Measurements from ENCODE around the gene WDR13.
"Not testable (repeated sequence)": the region's sequence is repeated elsewhere in the genome, so short reads cannot be mapped to it uniquely, and the experiment has no call there.

WDR13 gene

GRCh38 chrX:48597353-48598264 is at the start of gene WDR13:
Gene WDR13 (plus strand): TSS chrX:48597492. CDS start chrX:48597997, 505 bp downstream.
- DNase-seq (ENCODE audit: low read depth), result peak; percentile 83

GRCh38 chrX:48548871-48549270 is 48.4 kb upstream of the WDR13 start:
- DNase-seq (ENCODE audit: low read depth), result no peak

GRCh38 chrX:48555731-48556325 is 41.5 kb upstream of the WDR13 start:
- not testable (repeated sequence) for DNase-seq (ENCODE audit: low read depth)

GRCh38 chrX:48558271-48558670 is 39.0 kb upstream of the WDR13 start:
- no peak for DNase-seq (ENCODE audit: low read depth)

GRCh38 chrX:48559636-48560035 is 37.7 kb upstream of the WDR13 start:
- no peak for DNase-seq (ENCODE audit: low read depth)

GRCh38 chrX:48560056-48560455 is 37.2 kb upstream of the WDR13 start:
- no peak for DNase-seq (ENCODE audit: low read depth)

DNA sequence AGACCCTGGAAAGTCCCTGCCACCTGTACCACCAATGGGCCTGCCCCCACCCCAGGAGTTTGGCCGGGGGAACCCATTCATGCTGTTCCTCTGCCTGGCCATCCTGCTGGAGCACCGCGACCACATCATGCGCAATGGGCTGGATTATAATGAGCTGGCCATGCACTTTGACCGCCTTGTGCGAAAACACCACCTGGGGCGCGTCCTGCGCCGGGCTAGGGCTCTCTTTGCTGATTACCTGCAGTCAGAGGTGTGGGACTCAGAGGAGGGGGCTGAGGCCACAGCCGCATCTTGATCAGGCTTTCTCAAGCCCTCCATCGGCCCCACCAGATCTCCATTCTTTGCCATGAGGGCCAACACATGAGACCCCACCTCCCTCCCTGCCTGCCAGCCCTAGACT is 36.6 kb upstream of the WDR13 start:
- DNase-seq (ENCODE audit: low read depth), result no peak

DNA sequence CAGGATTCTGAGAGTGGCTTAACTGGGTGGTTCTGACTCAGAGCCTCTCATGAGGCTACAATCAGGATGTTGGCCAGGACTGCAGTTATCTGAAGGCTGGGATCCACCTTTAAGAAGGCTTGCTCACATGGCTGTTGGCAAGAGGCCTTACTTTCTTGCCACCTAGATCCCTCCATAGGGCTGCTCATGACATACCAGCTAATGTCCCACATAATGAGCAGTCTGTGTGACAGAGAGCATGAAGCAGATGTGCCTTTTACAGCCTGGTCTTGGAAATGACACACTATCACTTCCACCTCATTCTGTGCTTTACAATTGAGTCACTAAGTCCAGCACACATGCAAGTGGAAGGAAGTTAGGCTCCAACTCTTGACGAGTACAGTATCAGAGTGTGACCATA is 27.3 kb upstream of the WDR13 start:
- no peak for DNase-seq (ENCODE audit: low read depth)

DNA sequence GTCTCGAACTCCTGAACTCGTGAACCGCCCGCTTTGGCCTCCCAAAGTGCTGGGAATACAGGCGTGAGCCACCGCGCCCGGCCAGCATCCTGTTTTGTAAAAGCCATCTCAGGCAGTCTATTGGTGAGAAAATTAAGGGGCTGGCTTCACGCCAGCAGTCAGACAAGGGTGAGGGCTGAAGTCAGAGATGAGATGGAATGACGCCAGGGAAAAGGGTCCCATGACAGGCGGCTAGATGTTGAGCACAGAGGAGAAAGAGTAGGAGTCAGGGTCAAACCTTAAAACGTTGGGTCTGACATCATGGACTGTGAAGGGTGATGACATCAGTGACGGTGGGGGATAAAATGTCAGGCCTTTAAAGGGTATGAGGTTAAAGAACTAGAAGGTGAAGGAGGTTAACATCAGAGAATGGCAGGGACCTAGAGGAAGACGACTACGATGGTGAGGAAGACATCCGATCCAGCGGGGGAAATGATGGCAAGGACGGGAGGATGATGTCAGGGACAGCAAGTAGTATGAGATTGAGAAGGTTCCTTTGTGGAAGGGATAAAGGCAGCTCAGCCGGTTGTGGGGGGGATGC is 23.5 kb upstream of the WDR13 start:
- DNase-seq (ENCODE audit: low read depth), result no peak

DNA sequence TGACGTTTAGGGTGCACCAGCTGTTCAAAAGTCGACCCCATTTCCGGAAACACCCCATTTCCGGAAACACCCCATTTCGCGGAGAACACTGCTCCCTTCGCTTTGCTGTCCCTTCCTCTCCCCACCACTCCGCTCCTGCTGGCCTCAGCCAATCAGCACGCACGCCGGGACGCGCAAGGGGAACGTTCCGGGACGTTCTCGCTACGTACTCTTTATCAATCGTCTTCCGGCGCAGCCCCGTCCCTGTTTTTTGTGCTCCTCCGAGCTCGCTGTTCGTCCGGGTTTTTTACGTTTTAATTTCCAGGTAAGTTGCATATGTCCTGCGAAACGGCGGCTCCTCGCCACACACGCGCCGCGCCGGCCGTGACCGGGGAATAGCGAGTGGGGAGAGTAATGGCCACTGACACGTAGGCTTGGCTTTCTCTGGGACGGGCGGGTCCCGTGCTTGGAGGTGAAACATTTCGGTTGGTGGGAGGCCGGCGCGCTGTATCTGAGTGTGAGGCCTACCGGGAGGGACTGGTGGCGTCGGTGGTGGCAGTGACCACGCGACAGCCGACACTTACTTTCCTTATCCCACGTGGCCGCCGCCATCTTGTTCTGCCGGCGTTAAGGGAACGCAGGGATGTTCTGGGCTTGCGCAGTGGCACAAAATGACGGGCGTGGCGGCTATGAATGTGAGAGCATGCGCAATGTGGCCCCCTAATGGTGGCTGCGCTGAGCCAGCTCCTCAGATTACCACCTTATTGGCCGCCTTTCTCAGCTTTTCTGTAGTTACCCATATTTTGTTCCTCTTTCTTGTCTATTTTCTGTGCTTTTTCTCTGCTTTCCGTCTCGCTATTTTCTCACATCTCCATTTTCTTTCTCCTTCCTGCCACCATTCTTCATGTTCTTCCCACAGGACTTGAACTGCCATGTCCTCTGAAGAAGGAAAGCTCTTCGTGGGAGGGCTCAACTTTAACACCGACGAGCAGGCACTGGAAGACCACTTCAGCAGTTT is 22.7 kb upstream of the WDR13 start, which contains the start of gene RBM3:
TSS of gene RBM3 (plus strand) at position 215 of the 997 bp plus-strand sequence. CDS start at position 912, 697 bp downstream.
- DNase-seq (ENCODE audit: low read depth), result peak; percentile 82

GRCh38 chrX:48575642-48576041 is 21.6 kb upstream of the WDR13 start:
- no peak for DNase-seq (ENCODE audit: low read depth)

DNA sequence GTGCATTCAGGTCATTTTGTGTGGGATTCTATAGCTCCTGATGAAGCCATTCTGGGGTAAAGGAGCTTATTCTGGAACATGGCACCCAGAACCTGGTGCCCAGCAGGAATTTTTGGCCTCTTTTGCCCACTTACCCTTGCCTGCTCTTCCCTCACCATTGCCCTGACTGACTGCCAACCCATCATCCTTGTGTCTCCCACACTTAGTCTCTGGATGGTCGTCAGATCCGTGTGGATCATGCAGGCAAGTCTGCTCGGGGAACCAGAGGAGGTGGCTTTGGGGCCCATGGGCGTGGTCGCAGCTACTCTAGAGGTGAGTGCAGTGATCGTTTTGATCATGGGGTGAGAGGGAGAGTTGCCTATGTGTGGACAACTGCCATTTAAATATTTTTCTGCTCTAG is 21.2 kb upstream of the WDR13 start:
- no peak for DNase-seq (ENCODE audit: low read depth)

DNA sequence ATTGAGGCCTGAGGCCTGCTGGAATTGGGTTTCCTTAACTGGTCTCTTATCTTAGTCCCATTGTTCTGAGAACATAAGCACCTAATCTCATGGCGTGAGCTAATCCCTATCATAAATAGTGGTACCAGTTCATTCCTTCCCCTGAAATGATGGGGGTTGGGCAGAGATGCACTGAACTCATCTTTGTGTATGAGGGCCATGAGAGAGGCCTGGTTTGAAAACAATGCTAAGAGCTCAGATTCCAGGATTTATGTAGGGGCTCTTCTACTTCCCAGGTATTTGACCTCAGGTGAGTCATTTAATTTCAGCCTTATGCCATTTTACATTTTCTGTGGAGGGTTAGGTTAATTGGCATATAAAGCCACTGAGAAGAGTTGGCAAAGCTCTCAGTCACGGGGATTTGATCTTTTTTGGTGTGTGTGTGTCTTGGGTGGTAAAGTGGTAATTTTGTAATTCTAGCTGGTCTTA is 18.6 kb upstream of the WDR13 start:
- no peak for DNase-seq (ENCODE audit: low read depth)

- DNase-seq (ENCODE audit: low read depth), result no peak
Observed at GRCh38 chrX:48579259-48579658, 18.0 kb upstream of the WDR13 start.

DNA sequence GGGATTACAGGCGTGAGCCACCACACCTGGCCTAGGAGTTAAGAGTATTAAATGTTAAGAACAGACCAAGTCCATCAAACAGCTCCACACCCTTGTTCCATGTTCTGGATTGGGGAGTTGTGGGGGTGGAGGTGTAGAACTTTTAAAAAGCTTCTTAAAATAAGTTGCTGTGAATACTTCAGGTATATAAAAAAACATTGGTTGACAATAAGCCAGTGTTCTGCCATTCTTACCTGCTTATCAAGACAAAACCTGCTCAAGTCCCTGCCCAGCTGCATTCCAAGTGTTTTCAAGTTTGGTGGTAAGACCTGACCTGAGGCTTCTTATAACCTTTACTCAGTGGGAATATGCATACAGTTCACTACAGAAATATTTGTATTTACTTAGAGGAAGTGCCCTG is 16.6 kb upstream of the WDR13 start:
- DNase-seq (ENCODE audit: low read depth), result no peak

DNA sequence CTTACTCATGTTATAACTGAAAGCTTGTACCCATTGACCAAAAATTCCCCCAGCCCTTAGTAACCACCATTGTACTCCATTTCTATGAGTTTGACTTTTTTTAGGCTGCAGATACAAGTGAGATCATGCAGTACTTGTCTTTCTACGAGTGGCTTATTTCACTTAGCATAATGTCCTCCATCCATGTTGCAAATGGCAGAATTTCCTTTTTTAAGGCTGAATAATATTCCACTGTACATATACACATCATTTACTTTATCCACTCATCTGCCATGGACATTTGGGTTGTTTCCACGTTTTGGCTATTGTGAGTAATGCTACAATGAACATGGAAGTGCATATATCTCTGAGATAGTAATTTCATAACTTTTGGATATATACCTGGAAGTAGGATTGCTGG is 12.6 kb upstream of the WDR13 start:
- no peak for DNase-seq (ENCODE audit: low read depth)

GRCh38 chrX:48589482-48590162 is 7.7 kb upstream of the WDR13 start:
- no peak for DNase-seq (ENCODE audit: low read depth)

DNA sequence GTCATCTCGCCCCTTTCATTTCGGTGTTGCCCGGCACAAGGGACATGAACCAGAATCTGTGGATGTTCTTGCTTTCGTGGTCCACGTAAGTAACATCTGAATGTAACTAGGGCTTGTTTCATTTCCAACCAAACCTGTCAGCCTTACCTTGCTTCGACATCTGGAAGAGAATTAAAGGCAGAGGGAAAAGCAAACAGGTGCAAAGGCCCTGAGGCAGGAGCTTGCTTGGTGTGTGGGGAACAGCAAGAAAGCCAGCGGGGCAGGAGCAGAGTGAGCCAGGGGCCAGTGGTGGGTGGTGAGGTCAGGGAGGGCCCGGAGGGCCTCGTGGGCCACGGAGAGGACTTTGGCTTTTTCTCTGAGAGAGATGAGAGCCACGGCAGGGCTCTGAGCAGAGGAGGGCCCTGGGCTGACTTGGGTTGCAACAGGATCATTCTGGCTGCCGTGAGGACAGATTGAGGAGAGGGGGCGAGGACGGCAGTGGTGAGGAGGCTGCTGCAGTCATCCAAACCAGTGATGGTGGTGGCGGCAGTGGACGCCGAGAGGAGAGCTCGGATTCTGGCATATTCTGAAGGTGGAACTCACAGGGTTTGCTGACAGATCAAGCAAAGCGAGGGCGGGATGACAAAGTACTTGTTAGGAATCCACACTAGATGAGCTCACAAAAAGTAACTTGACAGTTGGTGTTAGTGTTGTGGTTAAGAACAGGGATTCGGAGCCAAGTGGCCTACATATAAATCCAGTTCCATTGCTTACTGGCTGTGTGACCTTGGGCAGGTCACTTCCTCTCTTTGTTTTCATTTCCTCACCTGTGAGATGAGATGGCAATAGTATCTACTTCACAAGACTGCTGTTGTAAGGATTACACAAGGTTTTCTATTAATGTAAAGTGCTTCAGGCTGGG is 6.8 kb upstream of the WDR13 start:
- no peak for DNase-seq (ENCODE audit: low read depth)

DNA sequence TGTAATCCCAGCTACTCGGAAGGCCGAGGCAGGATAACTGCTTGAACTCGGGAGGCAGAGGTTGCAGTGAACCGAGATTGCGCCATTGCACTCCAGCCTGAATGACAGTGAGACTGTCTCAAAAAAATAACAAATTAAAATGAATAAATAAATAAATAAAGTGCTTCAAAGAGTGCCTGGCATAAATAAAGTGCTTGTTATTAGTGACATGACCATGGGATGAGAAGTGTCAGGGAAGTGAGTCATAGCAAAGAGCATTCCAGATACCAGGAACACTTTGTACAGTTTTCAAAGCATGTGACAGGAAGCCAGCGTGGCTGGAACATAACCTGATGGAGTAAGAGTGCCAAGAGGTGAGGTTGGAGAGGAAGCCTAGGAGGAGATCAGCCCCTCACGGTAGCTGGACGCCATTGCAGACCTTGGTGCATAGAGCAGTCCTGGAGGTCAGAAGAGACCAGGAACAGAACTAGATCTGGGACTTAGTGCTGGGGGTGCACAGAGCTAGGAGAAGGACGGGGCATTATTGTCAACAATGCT is 6.0 kb upstream of the WDR13 start:
- no peak for DNase-seq (ENCODE audit: low read depth)

- no peak for DNase-seq (ENCODE audit: low read depth)
Observed at GRCh38 chrX:48592971-48593370, 4.3 kb upstream of the WDR13 start.
